Urinary bladder (tissue), 4 donors: Measurements from ENCODE around the gene STK4. TPM values are rescaled to one million over a fixed set of nuclear protein-coding genes. Genes with fewer than 3 reads are reported as not detected.
"Not testable (repeated sequence)": the region's sequence is repeated elsewhere in the genome, so short reads cannot be mapped to it uniquely, and the experiment has no call there.

Experiments used
- DNase-seq: peaks from one replicate; pipeline ENCODE4 v3.0.0-alpha.2; 2015; ENCODE audit errors: extremely low spot score
- H3K27ac ChIP-seq: one replicate; pipeline ENCODE4 v1.5.1; 2013; ENCODE audit warnings: low read depth, mild to moderate bottlenecking, moderate library complexity
- H3K36me3 ChIP-seq: one replicate; pipeline ENCODE4 v1.6.1; 2013; ENCODE audit warnings: mild to moderate bottlenecking, moderate library complexity; ENCODE audit not compliant: insufficient read depth
- H3K4me1 ChIP-seq: one replicate; pipeline ENCODE4 v1.6.1; 2013; ENCODE audit warnings: mild to moderate bottlenecking, moderate library complexity; ENCODE audit not compliant: insufficient read depth
- H3K4me3 ChIP-seq: one replicate; pipeline ENCODE4 v1.5.1; 2013; ENCODE audit warnings: low read depth, low read length
- WGBS: extraction: QIAGEN DNeasy Blood & Tissue Kit; methylation state at CpG from one replicate; pipeline ENCODE4 v1.1.7; 2013; 5-methylcytosine and 5-hydroxymethylcytosine counted together
- polyA plus RNA-seq: library from polyadenylated mRNA; stranded (reverse); fragments of 200-250 nt; gene quantifications from one replicate; pipeline ENCODE4 v1.2.3, GENCODE V29; 2013
- total RNA-seq: library from RNA; depleted of rRNA; stranded (reverse); fragments of >200 nt; gene quantifications from one replicate; pipeline ENCODE4 v1.2.3, GENCODE V29; 2014
- donor health status: healthy with polysubstance abuse.
- donor health status: healthy.

Gene STK4
- total and polyA plus RNA-seq, 2 donors = 11.6 to 37.5 TPM

DNA sequence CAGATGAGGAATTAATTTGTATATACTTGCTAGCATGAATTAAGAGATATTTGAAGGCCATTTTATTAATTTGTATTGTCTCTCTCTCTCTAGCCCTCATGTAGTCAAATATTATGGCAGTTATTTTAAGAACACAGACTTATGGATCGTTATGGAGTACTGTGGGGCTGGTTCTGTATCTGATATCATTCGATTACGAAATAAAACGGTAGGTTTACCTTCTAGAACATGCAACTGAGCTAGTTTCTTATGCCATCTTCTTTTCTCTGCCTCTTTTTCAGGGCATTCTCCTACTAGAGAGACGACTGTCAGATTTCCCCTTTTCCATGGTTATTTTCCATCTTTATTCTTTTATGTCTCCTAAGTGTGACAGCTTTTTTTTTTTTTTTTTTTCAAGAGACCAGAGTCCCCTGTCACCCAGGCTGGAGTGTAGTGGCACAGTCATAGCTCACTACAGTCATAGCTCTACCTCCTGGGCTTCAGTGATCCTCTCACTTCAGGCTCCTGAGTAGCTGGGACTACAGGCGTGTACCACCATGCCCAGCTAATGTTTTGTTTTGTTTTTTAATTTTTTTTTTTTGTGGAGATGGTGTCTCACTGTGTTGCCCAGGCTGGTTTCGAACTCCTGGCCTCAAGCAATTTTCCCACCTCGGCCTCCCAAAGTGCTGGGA is 15.6 kb downstream of the STK4 start:
- no peak for DNase-seq
- Histone ChIP-seq H3K27ac (no peak overlapping the region), H3K4me1 (no peaks in the 10 kb centered on the region), H3K4me3 (no peak overlapping the region), H3K36me3 (peaks cover 5% of the 10 kb centered on the region)
- 93% methylated on average over 8 of the region's 8 CpGs for WGBS

DNA sequence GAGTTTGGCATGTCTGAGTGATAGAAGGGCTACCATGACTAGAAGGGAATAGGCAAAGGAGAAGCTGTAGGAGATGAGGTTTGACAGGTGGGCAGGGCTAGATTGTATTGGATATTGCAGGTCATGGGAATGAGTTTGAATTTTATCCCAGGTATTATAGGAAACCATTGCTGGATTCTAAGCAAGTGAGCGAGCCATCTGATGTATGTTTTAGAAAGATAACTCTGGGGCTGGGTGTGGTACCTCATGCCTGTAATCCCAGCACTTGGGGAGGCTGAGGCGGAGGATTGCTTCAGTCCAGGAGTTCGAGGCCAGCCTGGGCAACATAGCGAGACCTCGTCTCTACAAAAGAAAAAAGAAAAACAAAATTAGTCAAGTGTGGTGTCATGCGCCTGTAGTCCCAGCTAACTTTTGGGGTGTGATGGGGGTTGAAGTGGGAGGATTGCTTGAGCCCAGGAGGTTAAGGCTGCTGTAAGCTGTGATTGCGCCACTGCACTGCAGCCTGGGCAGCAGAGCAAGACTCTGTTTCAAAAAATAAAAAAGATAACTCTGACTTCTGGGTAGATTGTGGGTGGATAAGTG is 16.9 kb downstream of the STK4 start:
- Histone ChIP-seq H3K4me3 (no peak overlapping the region), H3K4me1 (no peaks in the 10 kb centered on the region), H3K36me3 (peaks cover 5% of the 10 kb centered on the region), H3K27ac (no peak overlapping the region)
- DNase-seq = no peak
- WGBS = 97% methylated on average over 7 of the region's 7 CpGs

DNA sequence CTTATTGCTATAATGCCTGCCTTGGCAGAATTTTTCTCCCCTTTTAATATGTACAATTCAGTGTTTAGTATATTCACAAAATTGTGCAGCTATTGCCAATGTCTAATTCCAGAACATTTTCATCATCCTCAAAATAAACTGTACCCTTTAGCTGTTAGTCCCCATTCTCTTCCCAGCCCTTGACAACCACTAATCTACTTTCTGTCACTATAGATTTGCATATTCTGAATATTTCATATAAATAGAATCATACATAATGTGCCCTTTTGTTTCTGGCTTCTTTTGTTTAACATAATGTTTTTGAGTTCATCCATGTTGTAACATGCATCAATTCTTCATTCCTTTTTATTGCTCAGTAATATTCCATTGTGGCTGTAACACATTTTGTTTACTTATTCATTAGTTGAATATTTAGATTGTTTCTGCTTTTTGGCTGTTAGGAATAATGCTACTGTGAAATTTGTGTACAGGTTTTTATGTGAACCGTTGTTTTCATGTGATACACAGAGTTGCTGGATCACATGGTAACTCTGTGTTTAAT is 22.4 kb downstream of the STK4 start:
- DNase-seq = no peak
- no peak overlapping the region for H3K4me3 ChIP-seq
- 90% methylated on average over 1 of the region's 1 CpG for WGBS

DNA sequence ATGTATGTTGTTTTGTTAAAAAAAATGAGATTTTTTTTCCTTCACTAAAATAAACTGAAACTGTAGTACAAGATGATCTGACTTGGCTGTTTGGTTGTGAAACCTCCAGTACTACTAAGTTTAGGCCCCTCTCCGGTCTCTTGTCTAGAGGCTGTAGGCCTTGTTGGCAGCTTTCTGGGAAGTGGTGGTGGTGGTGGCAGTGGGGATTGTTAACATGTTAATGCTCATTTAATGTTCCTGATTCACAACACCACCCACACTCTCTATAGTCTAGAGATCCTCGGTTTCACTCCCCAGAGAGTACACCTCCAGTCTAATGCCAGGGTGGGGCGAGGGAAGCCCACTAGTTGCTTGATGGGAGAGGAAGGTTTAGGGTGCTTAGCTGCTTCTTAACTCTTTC is 24.1 kb downstream of the STK4 start:
- H3K4me3 ChIP-seq = no peak overlapping the region
- peak overlapping the region; percentile 31 for H3K27ac ChIP-seq
- 65% methylated on average over 3 of the region's 3 CpGs for WGBS
- H3K36me3 ChIP-seq = peaks cover 2% of the 10 kb centered on the region
- DNase-seq = no peak
- H3K4me1 ChIP-seq = no peaks in the 10 kb centered on the region

More for the DNA sequence above, 22.4 kb downstream of the STK4 start:
- Histone ChIP-seq H3K4me1 (no peaks in the 10 kb centered on the region), H3K27ac (no peak overlapping the region), H3K36me3 (peaks cover 3% of the 10 kb centered on the region)

DNA sequence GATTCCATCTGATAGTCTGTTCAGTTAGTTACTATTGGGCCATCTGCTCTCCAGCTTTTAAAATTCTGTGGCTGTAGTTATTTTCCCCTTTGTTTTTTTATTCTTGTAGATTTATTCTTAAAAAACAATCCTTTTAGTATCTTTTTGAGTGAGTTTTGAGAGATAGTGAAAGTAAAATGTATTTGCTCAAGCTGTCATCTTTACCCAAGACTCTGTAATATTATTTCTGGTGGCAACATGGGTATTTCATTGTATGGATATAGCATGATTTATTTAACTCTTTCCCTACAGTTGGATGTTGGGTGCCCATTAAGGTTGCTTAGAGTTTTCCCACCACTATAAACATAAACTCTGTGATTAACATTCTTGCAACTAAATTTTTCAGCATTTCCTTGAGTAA is 24.6 kb downstream of the STK4 start:
- H3K4me3 ChIP-seq = no peak overlapping the region
- no peak for DNase-seq
- no peaks in the 10 kb centered on the region for H3K4me1 ChIP-seq
- no peak overlapping the region for H3K27ac ChIP-seq
- peaks cover 2% of the 10 kb centered on the region for H3K36me3 ChIP-seq

DNA sequence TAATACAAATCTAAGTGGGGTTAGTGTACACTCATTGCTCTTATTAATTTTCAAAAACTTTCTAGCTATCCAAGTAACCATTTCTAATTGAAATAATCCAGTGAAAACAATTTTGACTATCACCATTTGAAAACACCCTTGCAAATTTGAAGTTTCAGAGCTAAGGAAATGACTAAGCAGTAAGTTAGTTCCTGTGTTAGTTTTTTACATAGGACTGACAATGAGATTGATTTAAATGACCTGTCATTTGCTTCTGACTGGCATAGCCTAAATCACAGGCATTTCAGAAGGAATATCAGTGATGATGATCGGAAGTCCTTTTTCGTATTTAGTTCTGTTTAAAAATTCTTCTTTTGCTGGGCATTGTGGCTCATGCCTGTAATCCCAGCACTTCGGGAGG is 27.0 kb downstream of the STK4 start:
- no peak overlapping the region for H3K27ac ChIP-seq
- DNase-seq = no peak
- 86% methylated on average over 3 of the region's 3 CpGs for WGBS
- H3K4me1 ChIP-seq = no peaks in the 10 kb centered on the region
- no peak overlapping the region for H3K4me3 ChIP-seq
- peaks cover 4% of the 10 kb centered on the region for H3K36me3 ChIP-seq

DNA sequence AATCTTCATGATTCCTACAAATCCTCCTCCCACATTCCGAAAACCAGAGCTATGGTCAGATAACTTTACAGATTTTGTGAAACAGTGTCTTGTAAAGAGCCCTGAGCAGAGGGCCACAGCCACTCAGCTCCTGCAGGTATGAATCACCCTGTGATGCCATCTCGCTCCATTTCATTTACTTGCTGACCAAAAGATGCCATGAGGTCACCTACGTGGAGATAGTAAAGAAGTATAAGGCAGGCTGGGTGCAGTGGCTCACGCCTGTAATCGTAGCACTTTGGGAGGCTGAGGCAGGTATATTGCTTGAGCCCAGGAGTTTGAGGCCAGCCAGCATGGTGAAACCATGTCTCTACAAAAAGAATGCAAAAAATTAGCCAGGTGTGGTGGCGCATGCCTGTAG is 30.9 kb downstream of the STK4 start:
- Histone ChIP-seq H3K36me3 (peaks cover 5% of the 10 kb centered on the region), H3K4me1 (no peaks in the 10 kb centered on the region)
- WGBS = 96% methylated on average over 6 of the region's 6 CpGs

DNA sequence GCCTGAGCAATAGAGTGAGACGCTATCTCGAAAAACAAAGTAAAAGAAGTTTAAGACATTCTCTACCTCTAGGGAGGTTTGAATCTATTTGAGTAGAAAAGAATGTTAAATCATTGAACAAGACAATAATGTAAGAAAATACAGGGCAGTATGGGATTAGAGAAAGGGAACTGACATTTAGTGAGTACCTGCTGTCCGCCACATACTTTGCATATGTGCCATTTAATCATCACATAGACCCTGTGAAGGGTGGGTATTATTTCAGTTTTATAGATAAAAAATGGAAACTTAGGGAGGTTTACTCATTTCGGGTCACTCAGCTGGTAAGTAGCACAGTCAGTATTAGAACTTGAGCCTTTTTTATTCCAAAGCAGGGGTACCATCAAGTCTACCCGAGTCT is 31.4 kb downstream of the STK4 start:
- Histone ChIP-seq H3K27ac (no peak overlapping the region), H3K4me1 (no peaks in the 10 kb centered on the region), H3K36me3 (peaks cover 5% of the 10 kb centered on the region), H3K4me3 (no peak overlapping the region)
- DNase-seq = no peak
- WGBS = 96% methylated on average over 5 of the region's 5 CpGs

More for the DNA sequence above, 30.9 kb downstream of the STK4 start:
- Histone ChIP-seq H3K4me3 (no peak overlapping the region), H3K27ac (no peak overlapping the region)
- DNase-seq = no peak

DNA sequence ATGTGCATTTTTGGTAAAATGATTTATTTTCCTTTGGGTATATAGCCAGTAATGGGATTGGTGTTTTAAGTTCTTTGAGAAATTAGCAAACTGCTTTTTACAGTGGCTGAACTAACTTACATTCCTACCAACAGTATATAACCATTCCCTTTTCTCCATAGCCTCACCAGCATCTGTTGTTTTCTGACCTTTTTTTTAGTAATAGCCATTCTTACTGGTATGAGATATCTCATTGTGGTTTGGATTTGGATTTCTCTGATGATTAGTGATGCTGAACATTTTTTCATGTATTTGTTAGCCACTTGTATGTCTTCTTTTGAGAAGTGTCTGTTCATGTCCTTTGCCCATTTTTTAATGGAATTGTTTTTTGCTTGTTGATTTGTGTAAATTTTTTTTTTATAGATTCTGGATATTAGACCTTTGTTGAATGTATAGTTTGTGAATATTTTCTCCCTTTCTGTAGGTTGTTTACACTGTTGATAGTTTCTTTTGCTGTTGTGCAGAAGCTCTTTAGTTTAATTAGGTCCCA is 42.3 kb downstream of the STK4 start:
- Histone ChIP-seq H3K36me3 (peaks cover 2% of the 10 kb centered on the region), H3K27ac (no peak overlapping the region), H3K4me3 (no peak overlapping the region), H3K4me1 (no peaks in the 10 kb centered on the region)
- DNase-seq = no peak

DNA sequence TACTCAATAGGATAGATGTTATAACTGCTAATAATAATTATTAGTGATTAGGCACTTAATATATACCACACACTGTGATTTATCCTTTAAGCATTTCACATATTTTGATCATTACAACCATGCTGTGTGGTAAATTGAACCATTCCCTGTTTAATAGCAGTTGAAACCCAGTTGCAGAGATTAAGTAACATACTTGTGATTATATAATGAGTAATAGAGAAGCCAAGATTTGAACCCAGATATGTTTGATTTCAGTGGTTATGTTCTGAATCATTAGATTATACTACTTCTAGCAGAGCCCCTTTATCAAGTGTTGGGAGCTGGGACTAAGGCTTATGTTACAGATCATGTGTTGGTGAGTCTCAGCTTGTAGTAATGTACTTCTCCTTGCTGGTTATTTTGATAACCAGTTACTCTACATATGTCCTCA is 44.1 kb downstream of the STK4 start:
- no peaks in the 10 kb centered on the region for H3K36me3 ChIP-seq
- no peak overlapping the region for H3K27ac ChIP-seq
- no peaks in the 10 kb centered on the region for H3K4me1 ChIP-seq
- no peak for DNase-seq
- no peak overlapping the region for H3K4me3 ChIP-seq

DNA sequence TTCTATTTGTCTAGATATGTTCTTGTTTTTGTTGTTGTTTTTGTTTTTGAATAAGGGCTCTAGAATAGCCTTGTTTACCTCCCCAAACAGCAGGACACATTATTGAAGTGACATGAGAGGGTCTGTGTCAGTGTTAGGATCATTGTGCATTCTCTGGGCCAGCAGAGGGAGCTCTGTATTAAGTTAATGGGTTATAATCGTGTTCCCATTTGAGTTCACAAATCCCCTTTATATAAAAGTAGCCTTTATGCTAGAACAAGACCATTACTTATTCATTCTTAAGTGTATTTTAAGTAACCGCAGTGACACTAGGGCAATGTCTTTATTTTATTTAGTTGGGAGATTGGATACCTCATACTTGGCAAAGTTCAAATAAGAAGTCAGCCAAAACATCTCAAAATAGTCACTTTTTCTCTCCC is 44.8 kb downstream of the STK4 start:
- no peak for DNase-seq
- WGBS = 16% methylated on average over 2 of the region's 2 CpGs
- no peak overlapping the region for H3K27ac ChIP-seq
- H3K4me1 ChIP-seq = no peaks in the 10 kb centered on the region
- no peak overlapping the region for H3K4me3 ChIP-seq
- H3K36me3 ChIP-seq = no peaks in the 10 kb centered on the region

DNA sequence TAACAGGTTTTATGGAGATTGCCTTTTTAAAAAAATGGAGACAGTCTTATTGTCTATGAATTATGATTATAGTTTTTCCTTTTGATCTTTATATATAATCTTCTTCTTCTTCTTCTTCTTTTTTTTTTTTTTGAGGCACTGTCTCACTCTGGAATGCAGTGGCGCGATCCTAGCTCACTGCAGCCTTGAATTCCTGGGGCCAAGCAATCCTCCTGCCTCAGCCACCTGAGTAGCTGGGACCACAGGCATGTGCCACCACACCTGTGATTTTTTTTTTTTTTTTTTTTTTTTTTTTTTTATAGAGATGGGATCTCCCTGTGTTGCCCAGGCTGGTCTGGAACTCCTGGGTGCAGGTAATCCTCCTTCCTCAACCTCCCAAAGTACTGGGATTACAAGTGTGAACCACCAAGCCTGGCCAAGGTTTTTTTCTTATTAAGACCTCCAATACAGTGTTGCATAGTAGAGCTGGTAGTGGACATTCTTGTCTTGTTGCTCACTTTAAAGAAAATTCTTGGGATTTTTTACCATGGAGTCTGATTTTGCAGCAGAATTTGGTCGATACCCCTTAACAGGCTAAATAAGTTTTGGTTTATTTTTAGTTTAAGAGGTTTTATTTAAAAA is 46.5 kb downstream of the STK4 start:
- no peak overlapping the region for H3K27ac ChIP-seq
- H3K4me3 ChIP-seq = no peak overlapping the region
- no peaks in the 10 kb centered on the region for H3K4me1 ChIP-seq
- no peak for DNase-seq
- no peaks in the 10 kb centered on the region for H3K36me3 ChIP-seq
- WGBS = 82% methylated on average over 3 of the region's 3 CpGs

DNA sequence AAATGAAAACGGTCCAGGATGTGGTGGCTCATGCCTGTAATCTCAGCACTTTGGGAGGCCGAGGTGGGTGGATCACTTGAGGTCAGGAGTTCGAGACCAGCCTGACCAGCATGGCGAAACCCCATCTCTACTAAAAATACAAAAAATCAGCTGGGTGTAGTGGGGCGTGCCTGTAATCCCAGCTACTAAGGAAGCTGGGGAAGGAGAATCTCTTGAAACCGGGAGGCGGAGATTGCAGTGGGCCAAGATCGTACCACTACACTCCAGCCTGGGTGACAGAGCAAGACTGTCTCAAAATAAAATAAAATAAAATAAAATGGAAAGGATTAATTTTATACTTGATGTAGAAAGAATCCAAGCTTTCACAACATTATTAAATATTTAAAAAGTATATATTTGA is 47.8 kb downstream of the STK4 start:
- not testable (repeated sequence) for H3K27ac ChIP-seq, H3K36me3 ChIP-seq, DNase-seq, H3K4me3 ChIP-seq, H3K4me1 ChIP-seq
- WGBS = 87% methylated on average over 8 of the region's 8 CpGs
